ENCODE measurements around the gene ZNF304. TPM values are rescaled to one million over a fixed set of nuclear protein-coding genes. Genes with fewer than 3 reads are reported as not detected.

The ZNF304 gene
- total and polyA plus RNA-seq, 2 of the 13 experiments (the other 11 are each of a cell fraction or from before 2014, with no cell fraction given) = 3.4 to 8.0 TPM

- TF ChIP-seq PCBP2 (optimal IDR thresholded peaks at IDR 0.05; ENCODE audit: low read depth, low read length, poor library complexity, severe bottlenecking) = no peak
- no peak for TF ChIP-seq HOXD1 (CRISPR knock-in tag; IDR thresholded peaks at IDR 0.05)
- peak; percentile 87 for TF ChIP-seq ZNF280D (CRISPR knock-in tag; IDR thresholded peaks at IDR 0.05)
- TF ChIP-seq ZNF790 (CRISPR knock-in tag; IDR thresholded peaks at IDR 0.05; ENCODE audit: borderline replicate concordance) = no peak
- TF ChIP-seq IRF1 (CRISPR knock-in tag; IDR thresholded peaks at IDR 0.05; ENCODE audit: low read depth) = no peak
- peak; percentile 74 for TF ChIP-seq AGO1 (IDR thresholded peaks at IDR 0.05; ENCODE audit: low read depth, low read length, poor library complexity, severe bottlenecking)
- 0 out of 2 replicates have a peak, but pooled peaks have one; percentile 73 for TF ChIP-seq GZF1 (CRISPR knock-in tag; IDR thresholded peaks at IDR 0.05)
- no peak for TF ChIP-seq MYNN (CRISPR knock-in tag; IDR thresholded peaks at IDR 0.05; ENCODE audit: low read depth)
- peak; percentile 94 for TF ChIP-seq ARID4A (CRISPR knock-in tag; IDR thresholded peaks at IDR 0.05; ENCODE audit: borderline replicate concordance)
- TF ChIP-seq KDM5A (IDR thresholded peaks at IDR 0.05; ENCODE audit: borderline replicate concordance, low read length) = peak; percentile 77; the same call in 1 of the 2 replicates
- TF ChIP-seq RFXANK (CRISPR knock-in tag; IDR thresholded peaks at IDR 0.05) = no peak
- TF ChIP-seq PHF21A (CRISPR knock-in tag; IDR thresholded peaks at IDR 0.05) = no peak
- peak; percentile 74 for TF ChIP-seq PHF8 (CRISPR knock-in tag; IDR thresholded peaks at IDR 0.05)
- TF ChIP-seq TBP (CRISPR knock-in tag; IDR thresholded peaks at IDR 0.05) = no peak
- TF ChIP-seq ATF7 (IDR thresholded peaks at IDR 0.05) = peak; percentile 96
- peak; percentile 89 for TF ChIP-seq ATF7 (CRISPR knock-in tag; IDR thresholded peaks at IDR 0.05)
- TF ChIP-seq GMEB1 (CRISPR knock-in tag; IDR thresholded peaks at IDR 0.05; ENCODE audit: borderline replicate concordance) = peak; percentile 99
- TF ChIP-seq DDIT3 (CRISPR knock-in tag; IDR thresholded peaks at IDR 0.05) = no peak
These were observed 38.9 kb downstream of the ZNF304 start, which contains the start of gene ZNF548 (continued) for GRCh38 chr19:57389730-57390598.

Data from HepG2 (cell line).